Heart left ventricle (tissue), 16 donors: ENCODE data around the gene GBP2. TPM values are rescaled to one million over a fixed set of nuclear protein-coding genes. Genes with fewer than 3 reads are reported as not detected.

Source experiments
- ATAC-seq, 4 donors: fragments of 200-7000 bp; cut with Tn5 transposase; one replicate each; pipeline ENCODE4 v1.9.1; 2020 to 2022; ENCODE audit warnings: moderate library complexity in 4 of 4, mild to moderate bottlenecking in 3 of 4, moderate number of reproducible peaks in 1 of 4
- DNase-seq, 5 donors: peaks; one replicate each; pipeline ENCODE4 v3.0.0-alpha.2; 2020
- H3K27ac ChIP-seq, 12 donors: fragments of 200-600 bp; sonication (generic) in 4 of 12; one replicate each; pipeline versions ENCODE4 v1.5.0 to v1.8.0; 2016 to 2022; ENCODE audit warnings: mild to moderate bottlenecking in 2 of 12
- H3K27me3 ChIP-seq, 9 donors: fragments of 200-600 bp; sonication (generic) in 2 of 9; one replicate each; pipeline versions ENCODE4 v1.5.1 to v1.8.0; 2016 to 2022; ENCODE audit warnings: mild to moderate bottlenecking in 3 of 9
- H3K36me3 ChIP-seq, 9 donors: fragments of 200-600 bp; sonication (generic) in 2 of 9; one replicate each; pipeline versions ENCODE4 v1.5.0 to v1.8.0; 2018 to 2022; ENCODE audit warnings: mild to moderate bottlenecking in 2 of 9
- H3K4me1 ChIP-seq, 12 donors: fragments of 200-600 bp; sonication (generic) in 4 of 12; one replicate each; pipeline versions ENCODE4 v1.5.0 to v1.8.0; 2016 to 2022; ENCODE audit warnings: mild to moderate bottlenecking in 3 of 12
- H3K4me3 ChIP-seq, 12 donors: fragments of 200-600 bp; sonication (generic) in 4 of 12; one replicate each; pipeline versions ENCODE4 v1.5.0 to v1.8.0; 2017 to 2022; ENCODE audit warnings: mild to moderate bottlenecking in 9 of 12, moderate library complexity in 4 of 12
- H3K9me3 ChIP-seq, 12 donors: fragments of 200-600 bp; sonication (generic) in 4 of 12; one replicate each; pipeline versions ENCODE4 v1.5.0 to v1.8.0; 2016 to 2022; ENCODE audit warnings: mild to moderate bottlenecking in 1 of 12
- POLR2A ChIP-seq, 2 donors: fragments of 450-650 bp; IDR thresholded peaks; one replicate each; pipeline ENCODE4 v1.6.1; 2017; ENCODE audit warnings: antibody characterized with exemption in 2 of 2, mild to moderate bottlenecking in 2 of 2, moderate library complexity in 2 of 2
- WGBS, 4 donors: extraction: QIAGEN DNeasy Blood & Tissue Kit in 2 of 4; methylation state at CpG; one replicate each; pipeline versions ENCODE4 v1.1.5 to v1.1.7; 2013 to 2018; 5-methylcytosine and 5-hydroxymethylcytosine counted together
- intact Hi-C, 10 donors: fragments of 100-400 bp; cut with DNase I; formaldehyde crosslinking; loops; one replicate each; pipeline versions ENCODE4 v1.11.1 to v1.14.2; 2022
- polyA plus RNA-seq, 2 donors: library from polyadenylated mRNA; stranded (reverse); fragments of 200-250 nt; gene quantifications; one replicate each; pipeline ENCODE4 v1.2.3, GENCODE V29; 2013
- total RNA-seq, 9 donors: library from RNA; depleted of rRNA in 2 of 9; stranded (reverse); fragments of >200 nt in 2 of 9; fragmentation: NEBNext Ultra II Directional in 3 of 9; extraction: Animal tissue kit (Norgen Biotek cat#: 25700) in 3 of 9; gene quantifications; one replicate each; pipeline versions ENCODE4 v1.1.0 to v1.2.4, GENCODE V29; 2016 to 2023
- TF ChIP-seq, protein P1 (sequence below), 12 donors: fragments of 200-600 bp; sonication (generic) in 4 of 12; IDR thresholded peaks; one replicate each; pipeline versions ENCODE4 v1.5.0 to v1.8.0; 2018 to 2022; ENCODE audit warnings: antibody characterized with exemption in 12 of 12, mild to moderate bottlenecking in 5 of 12
- donor health status: ischemic (EF 13 %, LVEDD 7.1; RV severe dilation, severe dysfunction).
- donor health status: healthy with polysubstance abuse.
- donor health status: DM: no; HTN: yes; CAD: no.
- donor health status: DM: no; HTN: no; CAD: no.
- donor health status: ischemic (EF 25% LVEDD 6.9; RV normal size, moderate dysfunction).
- donor health status: ischemic (EF 25% LVEDD 5.7; RV mildly dilated, moderate dysfunction).
- donor health status: healthy.
- donor health status: DM: yes; HTN: yes; CAD: no.
- donor health status: ischemic (EF 35%, LVEDD 5.7; RV mildly dilated, moderate dysfunction).
- donor health status: nonischemic (EF 11% LVEDD 7.7; RV severe dilation, severe dysfunction).
- donor health status: DM: yes; HTN: yes; CAD: no.
- donor health status: PGD.
- donor health status: ischemic (EF 29% LVEDD 5.4; RV normal size, mild dysfunction).
- donor health status: nonischemic (EF 23%, LVEDD 6.1; RV moderate dilation, normal function).

GBP2 gene
- total and polyA plus RNA-seq, 11 donors: 6.4 to 86.8 (median 10.9) TPM

DNA sequence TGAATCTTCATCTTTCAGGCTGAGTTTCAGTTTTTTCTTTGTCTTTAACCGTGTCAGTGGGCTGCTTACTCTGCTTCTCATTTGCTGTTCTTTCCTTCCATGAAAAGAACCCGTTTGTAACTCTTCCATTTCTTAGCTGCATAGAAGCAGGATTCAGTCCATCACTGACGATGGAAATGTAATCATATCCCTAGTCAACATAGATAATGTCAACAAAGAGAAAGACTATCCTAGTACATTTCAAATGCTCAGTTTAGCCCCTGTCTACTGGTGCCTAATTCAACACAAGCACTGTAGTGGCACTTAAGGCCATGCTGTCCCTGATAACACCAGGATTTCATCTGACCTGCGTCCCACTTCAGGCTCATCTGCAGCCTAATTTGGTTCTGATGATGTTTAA is 61.3 kb downstream of the GBP2 start:
- H3K36me3 ChIP-seq: peaks cover 0 to 37% (median 11%) of the 10 kb centered on the region in 9 donors
- DNase-seq (no peak), ATAC-seq (peak; percentile 18 to 64 (median 47))
- 9 to 18% (median 13%) methylated on average over 4 of the region's 4 CpGs for WGBS, 4 donors
- no peaks in the 10 kb centered on the region for H3K9me3 ChIP-seq
- intact Hi-C loops: loop anchor here in 2 of 10 donors (5.0 kb wide), 2 partner anchors 42 to 133 kb away; partner anchors contain the start of genes GBP3 (in 2 of the 2) and GBP4 (in 1 of the 2)
- TF ChIP-seq, protein P1, sequence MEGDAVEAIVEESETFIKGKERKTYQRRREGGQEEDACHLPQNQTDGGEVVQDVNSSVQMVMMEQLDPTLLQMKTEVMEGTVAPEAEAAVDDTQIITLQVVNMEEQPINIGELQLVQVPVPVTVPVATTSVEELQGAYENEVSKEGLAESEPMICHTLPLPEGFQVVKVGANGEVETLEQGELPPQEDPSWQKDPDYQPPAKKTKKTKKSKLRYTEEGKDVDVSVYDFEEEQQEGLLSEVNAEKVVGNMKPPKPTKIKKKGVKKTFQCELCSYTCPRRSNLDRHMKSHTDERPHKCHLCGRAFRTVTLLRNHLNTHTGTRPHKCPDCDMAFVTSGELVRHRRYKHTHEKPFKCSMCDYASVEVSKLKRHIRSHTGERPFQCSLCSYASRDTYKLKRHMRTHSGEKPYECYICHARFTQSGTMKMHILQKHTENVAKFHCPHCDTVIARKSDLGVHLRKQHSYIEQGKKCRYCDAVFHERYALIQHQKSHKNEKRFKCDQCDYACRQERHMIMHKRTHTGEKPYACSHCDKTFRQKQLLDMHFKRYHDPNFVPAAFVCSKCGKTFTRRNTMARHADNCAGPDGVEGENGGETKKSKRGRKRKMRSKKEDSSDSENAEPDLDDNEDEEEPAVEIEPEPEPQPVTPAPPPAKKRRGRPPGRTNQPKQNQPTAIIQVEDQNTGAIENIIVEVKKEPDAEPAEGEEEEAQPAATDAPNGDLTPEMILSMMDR (IDR thresholded peaks at IDR 0.05): no peak
- TF ChIP-seq POLR2A (IDR thresholded peaks at IDR 0.05): no peak
- H3K4me1 ChIP-seq: peaks cover 0 to 62% (median 12%) of the 10 kb centered on the region in 12 donors
- H3K4me3 ChIP-seq: peak overlapping the region; percentile 32 to 73 (median 60)
- no peaks in the 10 kb centered on the region for H3K27me3 ChIP-seq
- peak overlapping the region; percentile 63 to 92 (median 82) for H3K27ac ChIP-seq

DNA sequence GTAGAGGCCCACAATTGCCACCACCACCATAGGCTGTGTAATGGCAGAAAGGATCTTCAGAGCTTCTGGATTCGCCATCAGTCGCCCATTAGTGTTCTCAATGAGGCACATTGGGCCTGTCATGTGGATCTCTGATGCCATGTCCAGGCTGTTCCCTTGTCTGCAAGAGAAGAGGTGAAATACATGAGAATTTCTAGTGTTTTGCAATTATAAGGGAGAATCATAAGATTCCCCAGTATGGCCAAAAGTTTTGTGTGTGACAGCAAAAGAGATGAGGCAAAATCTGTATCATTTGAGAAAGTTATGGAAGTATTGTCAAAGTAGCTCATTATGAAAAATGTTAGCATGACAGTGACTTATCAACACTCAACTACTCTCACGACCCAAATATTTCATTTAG is 62.8 kb downstream of the GBP2 start:
- ATAC-seq (no peak), DNase-seq (no peak)
- Histone ChIP-seq H3K9me3 (no peaks in the 10 kb centered on the region), H3K27ac (peak overlapping the region in 3 of 12 donors; percentile 37 to 88 (median 81)), H3K27me3 (no peaks in the 10 kb centered on the region), H3K36me3 (peaks cover 0 to 53% (median 27%) of the 10 kb centered on the region in 9 donors), H3K4me1 (peaks cover 0 to 52% (median 12%) of the 10 kb centered on the region in 12 donors), H3K4me3 (peak overlapping the region in 7 of 12 donors; percentile 51 to 73 (median 66))
- WGBS, 4 donors: 85 to 90% (median 88%) methylated on average over 3 of the region's 3 CpGs
- TF ChIP-seq POLR2A (IDR thresholded peaks at IDR 0.05): no peak
- TF ChIP-seq, protein P1 (IDR thresholded peaks at IDR 0.05): no peak
- intact Hi-C loops: no loop called here

DNA sequence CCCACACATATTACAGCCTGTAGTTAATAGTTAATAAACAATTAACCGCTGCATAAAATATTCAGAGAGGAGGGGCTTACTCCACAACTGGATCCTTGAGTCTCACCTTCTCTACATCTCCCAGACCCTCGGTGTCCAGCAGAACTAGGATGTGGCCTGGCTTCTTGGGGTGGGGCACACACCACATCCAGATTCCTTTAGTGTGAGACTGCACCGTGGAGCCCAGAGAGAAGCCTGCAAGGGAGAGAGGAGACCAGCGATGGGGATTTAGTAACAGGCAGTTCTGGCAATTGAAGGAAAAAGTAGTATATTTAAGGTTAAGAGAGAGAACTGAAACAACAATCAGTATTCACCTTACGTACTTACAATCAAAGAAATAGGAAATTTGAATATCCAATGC is 65.8 kb downstream of the GBP2 start:
- peaks cover 0 to 83% (median 57%) of the 10 kb centered on the region in 9 donors for H3K36me3 ChIP-seq
- ATAC-seq: no peak
- H3K9me3 ChIP-seq: no peaks in the 10 kb centered on the region
- intact Hi-C loops: no loop called here
- H3K27ac ChIP-seq: no peak overlapping the region
- no peak for DNase-seq
- WGBS, 4 donors: 76 to 95% (median 86%) methylated on average over 5 of the region's 5 CpGs
- TF ChIP-seq, protein P1 (IDR thresholded peaks at IDR 0.05): no peak
- TF ChIP-seq POLR2A (IDR thresholded peaks at IDR 0.05): no peak
- H3K27me3 ChIP-seq: no peaks in the 10 kb centered on the region
- H3K4me3 ChIP-seq: peak overlapping the region in 1 of 12 donors; percentile 59
- peaks cover 0 to 58% (median 8%) of the 10 kb centered on the region in 12 donors for H3K4me1 ChIP-seq

Other genes starting within 250 kb of the GBP2 start
- gene GTF2B, start 234.5 kb downstream of the GBP2 start, total RNA-seq: 10 to 100 TPM in 8 of 9 donors, 1 to 10 TPM in 1; 9.2 to 18.9 (median 12.5) TPM
- 10 to 100 TPM in 1 of 2 donors, 1 to 10 TPM in 1; 8.3 to 17.5 TPM for gene GTF2B, start 234.5 kb downstream of the GBP2 start, polyA plus RNA-seq
- 10 to 100 TPM in 2 of 9 donors, 1 to 10 TPM in 7; 5.4 to 12.0 (median 6.8) TPM for gene KYAT3, start 133.5 kb downstream of the GBP2 start, total RNA-seq
- 1 to 10 TPM; 3.7 to 6.6 TPM for gene KYAT3, start 133.5 kb downstream of the GBP2 start, polyA plus RNA-seq
- 10 to 100 TPM; 11.2 to 18.1 (median 12.6) TPM for gene RBMXL1, start 133.5 kb downstream of the GBP2 start, total RNA-seq
- 10 to 100 TPM in 1 of 2 donors, 1 to 10 TPM in 1; 2.4 to 12.9 TPM for gene RBMXL1, start 133.5 kb downstream of the GBP2 start, polyA plus RNA-seq
- gene GBP3, start 103.2 kb downstream of the GBP2 start, total RNA-seq: 10 to 100 TPM in 2 of 9 donors, 1 to 10 TPM in 7; 1.2 to 30.1 (median 6.1) TPM
- gene GBP3, start 103.2 kb downstream of the GBP2 start, polyA plus RNA-seq: 1 to 10 TPM; 2.4 to 4.0 TPM
- gene GBP1, start 60.9 kb downstream of the GBP2 start, total RNA-seq: 100 to 1,000 TPM in 1 of 9 donors, 10 to 100 TPM in 2, 1 to 10 TPM in 6; 3.6 to 170 (median 6.4) TPM
- 1 to 10 TPM; 4.5 to 5.8 TPM for gene GBP1, start 60.9 kb downstream of the GBP2 start, polyA plus RNA-seq
- gene GBP7, start 49.9 kb upstream of the GBP2 start, total RNA-seq: under 1 TPM in 2 of 9 donors, not detected in 7; 0.16 to 0.17 TPM
- not detected for gene GBP7, start 49.9 kb upstream of the GBP2 start, polyA plus RNA-seq
- gene GBP4, start 72.8 kb upstream of the GBP2 start, total RNA-seq: 10 to 100 TPM in 4 of 9 donors, 1 to 10 TPM in 5; 4.3 to 46.4 (median 6.4) TPM
- 10 to 100 TPM; 10.4 to 10.6 TPM for gene GBP4, start 72.8 kb upstream of the GBP2 start, polyA plus RNA-seq
- 10 to 100 TPM in 2 of 9 donors, 1 to 10 TPM in 1, under 1 TPM in 6; 0.07 to 71.2 (median 0.72) TPM for gene GBP5, start 146.7 kb upstream of the GBP2 start, total RNA-seq
- gene GBP5, start 146.7 kb upstream of the GBP2 start, polyA plus RNA-seq: under 1 TPM; 0.27 to 0.36 TPM
- gene GBP6, start 237.9 kb upstream of the GBP2 start, total RNA-seq: under 1 TPM in 5 of 9 donors, not detected in 4; 0.09 to 0.67 (median 0.16) TPM
- under 1 TPM in 1 of 2 donors, not detected in 1; 0.03 TPM for gene GBP6, start 237.9 kb upstream of the GBP2 start, polyA plus RNA-seq